ENCODE data around the gene PCSK5.

PCSK5 gene

GRCh38 chr9:75983319-75984045 is 93.0 kb downstream of the PCSK5 start:
- TF ChIP-seq CTCF (IDR thresholded peaks at IDR 0.05; ENCODE audit: control insufficient read depth, extremely low read depth, insufficient read depth): no peak
- no peak overlapping the region for H3K4me3 ChIP-seq (ENCODE audit: low read depth, low read length)
- DNase-seq (ENCODE audit: low read depth): no peak

- no peak overlapping the region for H3K4me3 ChIP-seq (ENCODE audit: low read depth, low read length)
- DNase-seq (ENCODE audit: low read depth): no peak
- no peak for TF ChIP-seq CTCF (IDR thresholded peaks at IDR 0.05; ENCODE audit: control insufficient read depth, extremely low read depth, insufficient read depth)
Observed at GRCh38 chr9:75985515-75985914, 95.0 kb downstream of the PCSK5 start.

- H3K4me3 ChIP-seq (ENCODE audit: low read depth, low read length): no peak overlapping the region
- no peak for TF ChIP-seq CTCF (IDR thresholded peaks at IDR 0.05; ENCODE audit: control insufficient read depth, extremely low read depth, insufficient read depth)
- no peak for DNase-seq (ENCODE audit: low read depth)
Observed at GRCh38 chr9:75988663-75989062, 98.2 kb downstream of the PCSK5 start.

- no peak overlapping the region for H3K4me3 ChIP-seq (ENCODE audit: low read depth, low read length)
- DNase-seq (ENCODE audit: low read depth): no peak
- no peak for TF ChIP-seq CTCF (IDR thresholded peaks at IDR 0.05; ENCODE audit: control insufficient read depth, extremely low read depth, insufficient read depth)
Observed at GRCh38 chr9:75990156-75990555, 99.7 kb downstream of the PCSK5 start.

- H3K4me3 ChIP-seq (ENCODE audit: low read depth, low read length): no peak overlapping the region
- no peak for DNase-seq (ENCODE audit: low read depth)
- TF ChIP-seq CTCF (IDR thresholded peaks at IDR 0.05; ENCODE audit: control insufficient read depth, extremely low read depth, insufficient read depth): no peak
Observed at GRCh38 chr9:75990576-75991304, 100.3 kb downstream of the PCSK5 start.

- H3K4me3 ChIP-seq (ENCODE audit: low read depth, low read length): no peak overlapping the region
- no peak for TF ChIP-seq CTCF (IDR thresholded peaks at IDR 0.05; ENCODE audit: control insufficient read depth, extremely low read depth, insufficient read depth)
- no peak for DNase-seq (ENCODE audit: low read depth)
Observed at GRCh38 chr9:75992482-75993206, 102.2 kb downstream of the PCSK5 start.

All from LNCaP clone FGC (cell line).